GM23248 (cell line): ENCODE measurements around the gene TTYH1. TPM values are rescaled to one million over a fixed set of nuclear protein-coding genes. Genes with fewer than 3 reads are reported as not detected.

Experiments used
- DNase-seq: peaks from one replicate; pipeline ENCODE4 v3.0.0-alpha.2; 2015
- H2AFZ ChIP-seq: fragments of 200-600 bp; sonication (generic); 2 replicates; pipeline ENCODE4 v1.6.1; 2016; ENCODE audit warnings: antibody characterized with exemption
- H3F3A ChIP-seq: fragments of 200-600 bp; sonication (generic); 2 replicates; pipeline ENCODE4 v1.6.1; 2016; ENCODE audit warnings: mild to moderate bottlenecking, antibody characterized with exemption, mixed run types; ENCODE audit not compliant: insufficient read depth
- H3K27ac ChIP-seq: fragments of 200-600 bp; sonication (generic); 2 replicates; pipeline ENCODE4 v1.5.1; 2016; ENCODE audit warnings: mild to moderate bottlenecking
- H3K27me3 ChIP-seq: fragments of 200-600 bp; sonication (generic); replicated peaks from 2 replicates; pipeline ENCODE4 v1.6.1; 2016; ENCODE audit warnings: mild to moderate bottlenecking; ENCODE audit not compliant: insufficient read depth
- H3K36me3 ChIP-seq: fragments of 200-600 bp; sonication (generic); 2 replicates; pipeline ENCODE4 v1.6.1; 2016; ENCODE audit warnings: low read depth, mild to moderate bottlenecking
- H3K4me1 ChIP-seq: fragments of 200-600 bp; sonication (generic); 2 replicates; pipeline ENCODE4 v1.6.1; 2016; ENCODE audit warnings: mild to moderate bottlenecking; ENCODE audit not compliant: insufficient read depth
- H3K4me2 ChIP-seq: fragments of 200-600 bp; sonication (generic); one replicate; pipeline ENCODE4 v1.6.1; 2016; ENCODE audit warnings: mild to moderate bottlenecking; ENCODE audit not compliant: unreplicated experiment
- H3K4me3 ChIP-seq: fragments of 200-600 bp; sonication (generic); 2 replicates; pipeline ENCODE4 v1.5.1; 2016; ENCODE audit warnings: mild to moderate bottlenecking
- H3K79me2 ChIP-seq: fragments of 200-600 bp; sonication (generic); 2 replicates; pipeline ENCODE4 v1.6.1; 2016; ENCODE audit warnings: mild to moderate bottlenecking; ENCODE audit not compliant: insufficient read depth
- H3K9ac ChIP-seq: fragments of 200-600 bp; sonication (generic); 2 replicates; pipeline ENCODE4 v1.6.1; 2016; ENCODE audit warnings: mild to moderate bottlenecking
- H3K9me2 ChIP-seq: fragments of 200-600 bp; sonication (generic); 2 replicates; pipeline ENCODE4 v1.6.1; 2016; ENCODE audit warnings: mixed run types, mild to moderate bottlenecking, moderate library complexity; ENCODE audit not compliant: insufficient read depth
- H3K9me3 ChIP-seq: fragments of 200-600 bp; sonication (generic); one replicate; pipeline ENCODE4 v1.6.1; 2017; ENCODE audit warnings: low read depth
- H4K20me1 ChIP-seq: fragments of 200-600 bp; sonication (generic); 2 replicates; pipeline ENCODE4 v1.6.0; 2016; ENCODE audit not compliant: insufficient read depth
- EZH2 ChIP-seq: fragments of 200-600 bp; sonication (generic); IDR thresholded peaks from 2 replicates; pipeline ENCODE4 v1.6.1; 2018; ENCODE audit warnings: antibody characterized with exemption, mild to moderate bottlenecking; ENCODE audit not compliant: insufficient read depth, poor library complexity, severe bottlenecking
- EZH2phosphoT487 ChIP-seq: fragments of 200-600 bp; sonication (generic); IDR thresholded peaks from 2 replicates; pipeline ENCODE4 v1.6.1; 2018; ENCODE audit warnings: antibody characterized with exemption, moderate library complexity, mild to moderate bottlenecking, low read depth; ENCODE audit not compliant: insufficient read depth
- WGBS, 2 experiments: methylation state at CpG; one replicate each; pipeline ENCODE4 v1.1.6; 2015 to 2017; ENCODE audit warnings: low lambda C conversion rate in 2 of 2, low coverage in 1 of 2; ENCODE audit errors: missing lambda C conversion rate in 2 of 2; 5-methylcytosine and 5-hydroxymethylcytosine counted together
- in situ Hi-C: fragments of 300-500 bp; cut with MboI; formaldehyde crosslinking; loops from 2 replicates; pipeline ENCODE4 v1.15.0; 2020
- polyA plus RNA-seq: library from polyadenylated mRNA; unstranded; fragments of >200 nt; fragmentation: Nextera tagmentation; extraction: Ambion mirVana; gene quantifications from 2 replicates; pipeline ENCODE4 v1.2.1, GENCODE V29; 2016
- total RNA-seq: library from RNA; depleted of rRNA; stranded (reverse); fragments of >200 nt; shearing (Covaris generic); gene quantifications from 2 replicates; pipeline ENCODE4 v1.2.3, GENCODE V29; 2014

The TTYH1 gene
- total and polyA plus RNA-seq, 2 experiments from 2014 or later, result 0.05 TPM; not detected in 1

DNA sequence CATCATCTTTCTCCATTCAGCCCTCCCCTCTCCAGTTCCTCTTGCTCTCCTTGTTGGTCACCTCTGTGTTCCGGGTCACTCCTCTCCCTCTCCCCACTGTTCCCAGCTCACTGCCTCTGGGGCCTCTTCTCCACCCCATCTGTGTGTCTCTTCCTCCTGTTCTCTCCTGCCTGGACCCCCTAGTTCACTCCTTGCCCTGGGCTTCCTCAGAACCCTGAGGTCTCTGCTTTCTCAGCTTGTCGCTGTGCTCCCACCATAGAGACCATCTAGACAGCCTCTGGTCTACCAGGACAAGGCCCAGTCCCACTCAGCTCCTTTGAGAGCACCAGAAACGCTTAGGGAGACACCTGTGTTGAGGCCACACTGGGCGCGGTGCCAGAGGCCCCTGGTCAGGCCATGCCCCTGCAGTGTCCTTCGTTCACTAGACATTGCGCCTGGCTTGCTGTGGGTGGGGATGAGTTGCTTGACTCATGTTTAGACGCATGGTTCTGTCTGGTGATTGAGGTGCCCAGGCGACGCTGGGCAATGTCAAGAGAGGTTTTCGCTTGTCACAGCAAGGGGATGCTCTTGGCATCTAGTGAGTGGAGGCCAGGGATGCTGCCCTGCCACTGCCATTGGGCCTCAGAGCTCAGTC lies 43.5 kb downstream of the TTYH1 start:
- peaks cover 86% of the 10 kb centered on the region for H3K79me2 ChIP-seq
- DNase-seq, result no peak
- in situ Hi-C loops, result loop anchor here (25.0 kb wide), 1 partner anchor 1204 kb away; the partner anchor contains the start of gene U2AF2
- no peaks in the 10 kb centered on the region for H3K27me3 ChIP-seq
- no peak overlapping the region for H3K4me3 ChIP-seq
- no peaks in the 10 kb centered on the region for H4K20me1 ChIP-seq
- no peak for TF ChIP-seq EZH2
- TF ChIP-seq EZH2phosphoT487, result no peak
- H3K4me2 ChIP-seq, result no peak overlapping the region
- peaks cover 33% of the 10 kb centered on the region; the same call in 1 of the 2 replicates for H3K36me3 ChIP-seq
- H3K9me3 ChIP-seq, result no peaks in the 10 kb centered on the region
- no peak overlapping the region for H3K9ac ChIP-seq
- 88 to 92% methylated on average over 11 of the region's 11 CpGs for WGBS, 2 experiments
- H2AFZ ChIP-seq, result no peak overlapping the region
- peaks cover 8% of the 10 kb centered on the region for H3K4me1 ChIP-seq
- no peak overlapping the region for H3K27ac ChIP-seq
- H3F3A ChIP-seq, result peaks cover 15% of the 10 kb centered on the region; the same call in 1 of the 2 replicates
- H3K9me2 ChIP-seq, result no peaks in the 10 kb centered on the region

GRCh38 chr19:54459282-54460229 lies 44.3 kb downstream of the TTYH1 start:
- WGBS, 2 experiments, result 67 to 74% methylated on average over 15 to 16 of the region's 16 CpGs
- H3K79me2 ChIP-seq, result peaks cover 78% of the 10 kb centered on the region
- in situ Hi-C loops, result loop anchor here (25.0 kb wide), 1 partner anchor 1203 kb away; the partner anchor contains the start of gene U2AF2
- no peak overlapping the region for H3K4me3 ChIP-seq
- H3K27me3 ChIP-seq, result no peaks in the 10 kb centered on the region
- no peaks in the 10 kb centered on the region for H3K9me2 ChIP-seq
- peaks cover 8% of the 10 kb centered on the region for H3K4me1 ChIP-seq
- TF ChIP-seq EZH2 (no peak), EZH2phosphoT487 (no peak)
- H3K4me2 ChIP-seq, result no peak overlapping the region
- no peaks in the 10 kb centered on the region for H4K20me1 ChIP-seq
- H3K9ac ChIP-seq, result no peak overlapping the region
- DNase-seq, result peak; percentile 50
- no peak overlapping the region for H2AFZ ChIP-seq
- peaks cover 15% of the 10 kb centered on the region; the same call in 1 of the 2 replicates for H3F3A ChIP-seq
- peak overlapping the region; percentile 25; the same call in 1 of the 2 replicates for H3K27ac ChIP-seq
- H3K36me3 ChIP-seq, result peaks cover 29% of the 10 kb centered on the region; the same call in 1 of the 2 replicates
- no peaks in the 10 kb centered on the region for H3K9me3 ChIP-seq

DNA sequence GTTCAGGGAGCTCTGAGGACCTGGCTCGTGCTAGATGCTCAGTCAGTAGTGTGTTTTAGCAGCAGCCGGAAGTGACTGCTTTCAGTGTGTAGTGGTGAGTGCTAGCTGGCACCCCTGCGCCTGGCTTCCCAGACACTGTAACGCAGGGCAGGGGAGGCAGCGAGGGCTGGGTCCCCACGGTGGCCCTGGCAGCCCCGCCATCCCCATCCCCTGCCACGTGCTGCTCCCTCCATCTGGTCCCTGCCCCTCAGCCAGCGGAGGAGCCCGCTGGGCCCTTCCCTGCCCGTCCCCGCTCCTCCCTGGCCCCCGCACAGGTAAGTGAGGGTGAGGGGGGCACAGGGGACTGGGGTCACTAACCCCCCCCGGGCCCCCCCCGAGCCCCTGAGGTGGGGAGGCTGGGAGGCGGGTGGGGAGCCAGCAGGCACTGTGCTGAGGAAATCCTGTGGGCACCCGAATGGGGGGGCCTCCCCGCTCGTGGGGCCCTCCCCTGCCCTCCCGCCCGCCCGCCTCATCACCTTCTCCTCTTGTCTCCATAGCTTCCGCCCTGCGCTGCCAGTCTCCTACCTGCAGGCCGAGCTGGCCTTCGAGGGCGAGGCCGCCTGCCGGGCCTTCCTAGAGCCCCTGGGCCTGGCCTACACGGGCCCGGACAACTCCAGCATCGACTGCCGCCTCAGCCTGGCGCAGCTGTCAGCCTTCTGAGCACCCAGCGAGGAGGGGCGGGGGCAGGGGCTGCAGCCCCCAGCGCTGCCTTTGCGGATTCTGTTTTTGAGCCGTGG lies 45.2 kb downstream of the TTYH1 start:
- 81 to 86% methylated on average over 19 to 36 of the region's 39 CpGs for WGBS, 2 experiments
- H3K36me3 ChIP-seq, result peaks cover 23% of the 10 kb centered on the region; the same call in 1 of the 2 replicates

More for the DNA sequence above, 45.2 kb downstream of the TTYH1 start:
- in situ Hi-C loops, result loop anchor here (25.0 kb wide), 1 partner anchor 1202 kb away; the partner anchor contains the start of gene U2AF2
- H3K27me3 ChIP-seq, result no peaks in the 10 kb centered on the region
- no peak overlapping the region for H3K4me3 ChIP-seq
- H3K9ac ChIP-seq, result no peak overlapping the region
- TF ChIP-seq EZH2, result no peak
- TF ChIP-seq EZH2phosphoT487, result no peak
- peaks cover 8% of the 10 kb centered on the region for H3K4me1 ChIP-seq
- no peaks in the 10 kb centered on the region for H3K9me2 ChIP-seq
- H3K4me2 ChIP-seq, result no peak overlapping the region
- H3K79me2 ChIP-seq, result peaks cover 70% of the 10 kb centered on the region
- H3K27ac ChIP-seq, result 0 out of 2 replicates have a peak overlapping the region, but pooled peaks have one; percentile 25
- H4K20me1 ChIP-seq, result no peaks in the 10 kb centered on the region
- peaks cover 15% of the 10 kb centered on the region; the same call in 1 of the 2 replicates for H3F3A ChIP-seq
- DNase-seq, result no peak
- no peaks in the 10 kb centered on the region for H3K9me3 ChIP-seq
- no peak overlapping the region for H2AFZ ChIP-seq
